Measurements from ENCODE around the gene REEP2.

GRCh38 chr5:138445547-138446271 is 6.9 kb downstream of the REEP2 start:
- no peak for TF ChIP-seq CTCF (IDR thresholded peaks at IDR 0.05; ENCODE audit: insufficient read depth, low read length, poor library complexity, severe bottlenecking)
- TF ChIP-seq EZH2phosphoT487 (conservative IDR thresholded peaks at IDR 0.05; ENCODE audit: low read length) = no peak

Data from SU-DHL-6 (cell line).